ENCODE data around the gene PTTG1IP. TPM values are rescaled to one million over a fixed set of nuclear protein-coding genes. Genes with fewer than 3 reads are reported as not detected.

The PTTG1IP gene
- total and polyA plus RNA-seq, 4 experiments from 2014 or later: 84.8 to 110 (median 95.5) TPM

DNA sequence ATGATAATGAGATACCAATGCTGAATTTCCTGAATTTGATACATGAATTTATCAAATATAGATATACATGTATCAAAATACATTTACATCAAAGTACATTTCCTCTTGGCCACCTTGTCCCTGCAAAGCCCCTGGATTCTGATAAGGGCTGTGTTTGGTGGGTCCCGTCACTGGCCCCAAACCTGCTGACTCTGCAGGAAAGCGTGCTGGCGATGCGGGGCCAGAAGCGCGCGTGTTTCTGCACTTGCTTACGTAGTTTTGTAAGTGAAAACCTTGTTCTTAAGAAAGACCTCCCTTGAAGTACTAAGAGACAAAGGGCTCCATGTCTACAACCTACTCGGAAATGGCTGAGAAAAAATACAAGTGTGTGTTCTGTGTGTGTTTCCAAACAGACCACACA, 36.2 kb upstream of the PTTG1IP start:
- H3K4me3 ChIP-seq (ENCODE audit: low read length in 2 of 2): no peak overlapping the region
- Mint-ChIP-seq H3K4me1 (peaks cover 26 to 70% (median 42%) of the 10 kb centered on the region in 4 donors), H3K4me3 (peak overlapping the region in 1 of 8 donors; percentile 15), H3K27ac (peak overlapping the region in 6 of 7 donors; percentile 6 to 81 (median 69)), H3K9me3 (no peaks in the 10 kb centered on the region), H3K27me3 (no peaks in the 10 kb centered on the region), H3K36me3 (peaks cover 24 to 33% of the 10 kb centered on the region in 2 donors)
- intact Hi-C loops (cut with micrococcal nuclease): loop anchor here (2.0 to 5.0 kb wide), 2 partner anchors 17 to 37 kb away; partner anchors contain the start of gene PTTG1IP
- POLR2A ChIA-PET (ENCODE audit: partially characterized antibody): interaction anchor here (0.9 to 17.5 kb wide), 5 partner anchors 11 to 36 kb away, joined by 4 to 756 read pairs (median 21); partner anchors contain the start of genes ITGB2 and PTTG1IP
- no peak overlapping the region for H3K27ac ChIP-seq (ENCODE audit: low read depth, low read length)
- no peaks in the 10 kb centered on the region for H3K27me3 ChIP-seq (ENCODE audit: insufficient read depth, low read length)
- CTCF ChIA-PET (ENCODE audit: partially characterized antibody): interaction anchor here (2.4 to 9.0 kb wide), 4 partner anchors 10 to 24 kb away, joined by 13 to 93 read pairs (median 56); partner anchors contain the start of gene ITGB2
- no peak for DNase-seq
- no peaks in the 10 kb centered on the region for H3K9me3 ChIP-seq (ENCODE audit: control insufficient read depth in 1 of 2, low read length in 2 of 2)
- H3K4me1 ChIP-seq (ENCODE audit: insufficient read depth, low read length): peaks cover 84% of the 10 kb centered on the region
- peaks cover 51% of the 10 kb centered on the region for H3K36me3 ChIP-seq (ENCODE audit: insufficient read depth, low read length)

DNA sequence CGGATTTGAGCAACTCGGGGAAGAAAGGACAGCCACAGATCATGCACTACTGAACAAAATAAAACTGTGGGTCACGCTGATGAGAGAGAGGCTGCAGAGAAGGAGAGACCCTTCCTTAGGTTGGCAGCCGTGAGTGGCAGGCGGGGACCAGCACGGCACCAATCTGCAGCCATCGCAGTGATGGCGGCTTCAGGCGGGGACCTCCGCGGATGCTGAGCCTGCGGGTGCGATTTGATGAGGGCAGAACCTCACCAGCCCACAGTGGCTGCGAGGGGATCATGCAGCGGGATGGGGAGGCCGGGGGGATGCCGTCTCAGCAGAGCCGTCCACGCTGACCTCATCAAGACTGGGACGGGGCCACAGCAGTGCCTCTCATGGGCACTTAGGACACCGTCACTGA, 35.4 kb upstream of the PTTG1IP start:
- Mint-ChIP-seq H3K27me3 (no peaks in the 10 kb centered on the region), H3K27ac (peak overlapping the region in 5 of 7 donors; percentile 67 to 81 (median 76)), H3K36me3 (peaks cover 32 to 39% of the 10 kb centered on the region in 2 donors), H3K4me1 (peaks cover 27 to 70% (median 42%) of the 10 kb centered on the region in 4 donors), H3K4me3 (peak overlapping the region in 2 of 8 donors; percentile 25 to 40), H3K9me3 (no peaks in the 10 kb centered on the region)
- Histone ChIP-seq H3K9me3 (ENCODE audit: control insufficient read depth in 1 of 2, low read length in 2 of 2) (no peaks in the 10 kb centered on the region), H3K27ac (ENCODE audit: low read depth, low read length) (no peak overlapping the region), H3K4me3 (ENCODE audit: low read length in 2 of 2) (no peak overlapping the region), H3K27me3 (ENCODE audit: insufficient read depth, low read length) (no peaks in the 10 kb centered on the region), H3K36me3 (ENCODE audit: insufficient read depth, low read length) (peaks cover 59% of the 10 kb centered on the region), H3K4me1 (ENCODE audit: insufficient read depth, low read length) (peaks cover 77% of the 10 kb centered on the region)
- CTCF ChIA-PET (ENCODE audit: partially characterized antibody): no interaction called here
- POLR2A ChIA-PET (ENCODE audit: partially characterized antibody): interaction anchor here (1.0 to 17.5 kb wide), 3 partner anchors 12 to 22 kb away, joined by 3 to 756 read pairs (median 5); partner anchors contain the start of gene ITGB2
- no peak for DNase-seq
- intact Hi-C loops (cut with micrococcal nuclease): no loop called here

DNA sequence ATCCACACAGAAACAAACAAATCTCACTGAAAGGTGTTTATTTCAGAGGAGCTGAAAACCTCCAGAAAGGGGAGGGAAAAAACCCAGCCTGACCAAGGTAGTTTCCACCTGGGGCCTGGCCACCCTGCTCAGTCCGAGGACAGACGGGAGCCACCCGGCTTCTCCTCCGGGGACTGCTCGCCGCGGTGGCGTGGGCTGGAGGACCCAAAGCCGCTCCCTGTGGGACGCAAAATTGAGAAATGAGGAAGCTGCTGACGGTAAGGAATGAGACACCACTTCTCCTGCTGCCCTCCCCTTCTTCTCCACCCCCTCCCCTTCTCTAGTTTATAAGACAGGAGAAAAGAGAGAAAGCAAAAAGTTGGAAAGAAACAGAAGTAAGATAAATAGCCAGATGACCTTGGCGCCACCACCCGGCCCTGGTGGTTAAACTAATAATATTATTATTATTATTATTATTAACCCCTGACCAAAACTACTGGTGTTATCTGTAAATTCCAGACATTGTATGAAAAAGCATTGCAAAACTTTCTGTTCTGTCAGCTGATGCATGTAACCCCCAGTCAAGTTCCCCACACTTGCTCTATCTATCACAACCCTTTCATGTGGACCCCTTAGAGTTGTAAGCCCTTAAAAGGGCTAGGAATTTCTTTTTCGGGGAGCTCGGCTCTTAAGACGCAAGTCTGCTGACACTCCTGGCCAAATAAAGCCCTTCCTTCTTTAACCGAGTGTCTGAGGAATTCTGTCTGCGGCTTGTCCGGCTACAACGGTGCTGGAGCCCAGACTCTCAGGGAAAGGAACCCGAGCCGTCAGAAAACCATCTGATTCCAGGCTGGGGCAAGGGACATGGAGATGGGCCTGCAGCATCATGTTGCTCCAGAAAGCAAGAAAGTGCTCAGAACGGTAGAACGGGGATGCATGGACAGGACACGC, 34.7 kb upstream of the PTTG1IP start:
- Mint-ChIP-seq H3K9me3 (no peaks in the 10 kb centered on the region), H3K27me3 (no peaks in the 10 kb centered on the region), H3K36me3 (peaks cover 35 to 42% of the 10 kb centered on the region in 2 donors), H3K4me3 (peak overlapping the region in 1 of 8 donors; percentile 25), H3K4me1 (peaks cover 26 to 66% (median 38%) of the 10 kb centered on the region in 4 donors), H3K27ac (peak overlapping the region in 6 of 7 donors; percentile 17 to 81 (median 74))
- DNase-seq: no peak
- ChIA-PET CTCF (ENCODE audit: partially characterized antibody) (interaction anchor here (0.8 to 1.6 kb wide), 5 partner anchors 16 to 230 kb away, joined by 3 to 8 read pairs (median 4); no protein-coding TSS in a partner anchor), POLR2A (ENCODE audit: partially characterized antibody) (interaction anchor here (1.0 to 17.5 kb wide), 6 partner anchors 9 to 34 kb away, joined by 3 to 756 read pairs (median 6); partner anchors contain the start of gene ITGB2)
- no peak overlapping the region for H3K27ac ChIP-seq (ENCODE audit: low read depth, low read length)
- H3K36me3 ChIP-seq (ENCODE audit: insufficient read depth, low read length): peaks cover 66% of the 10 kb centered on the region
- intact Hi-C loops (cut with micrococcal nuclease): no loop called here
- no peaks in the 10 kb centered on the region for H3K27me3 ChIP-seq (ENCODE audit: insufficient read depth, low read length)
- no peak overlapping the region for H3K4me3 ChIP-seq (ENCODE audit: low read length in 2 of 2)
- no peaks in the 10 kb centered on the region for H3K9me3 ChIP-seq (ENCODE audit: control insufficient read depth in 1 of 2, low read length in 2 of 2)
- H3K4me1 ChIP-seq (ENCODE audit: insufficient read depth, low read length): peaks cover 70% of the 10 kb centered on the region

DNA sequence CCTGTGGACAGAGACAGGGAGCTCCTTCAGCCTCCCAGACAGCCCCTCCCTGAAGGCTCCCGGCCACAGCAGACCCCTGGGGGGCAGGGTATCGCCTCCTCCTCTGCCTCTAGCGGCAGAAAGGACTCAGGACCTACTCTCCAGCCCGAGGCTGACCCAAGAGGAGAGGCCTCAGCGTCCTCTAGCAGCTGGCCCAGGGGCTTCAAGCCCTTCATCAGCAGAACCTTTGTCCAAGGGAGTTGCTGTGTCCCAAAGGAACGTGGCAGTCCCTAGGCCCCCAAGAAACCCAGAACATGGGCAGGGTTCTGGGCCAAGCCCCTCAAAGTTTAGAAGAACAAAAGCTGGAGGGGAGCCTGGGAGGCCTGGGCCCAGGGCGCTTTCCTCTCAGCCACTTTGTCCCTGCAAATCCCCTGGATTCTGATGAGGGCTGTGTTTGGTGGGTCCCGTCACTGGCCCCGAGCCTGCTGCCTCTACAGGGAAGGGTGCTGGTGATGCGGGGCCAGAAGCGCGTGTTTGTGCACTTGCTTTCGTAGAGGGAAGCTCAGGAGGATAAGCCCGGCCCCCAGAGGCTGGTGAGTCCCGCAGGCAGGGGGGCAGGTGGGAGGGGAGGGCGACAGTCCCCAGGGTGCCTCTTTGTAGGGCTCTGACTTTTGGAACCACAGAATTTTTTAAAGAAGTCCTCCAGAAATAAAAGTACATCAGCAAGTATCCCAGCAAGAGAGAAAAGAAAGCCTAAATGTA, 33.9 kb upstream of the PTTG1IP start:
- no peak overlapping the region for H3K4me3 ChIP-seq (ENCODE audit: low read length in 2 of 2)
- H3K4me1 ChIP-seq (ENCODE audit: insufficient read depth, low read length): peaks cover 62% of the 10 kb centered on the region
- intact Hi-C loops (cut with micrococcal nuclease): no loop called here

DNA sequence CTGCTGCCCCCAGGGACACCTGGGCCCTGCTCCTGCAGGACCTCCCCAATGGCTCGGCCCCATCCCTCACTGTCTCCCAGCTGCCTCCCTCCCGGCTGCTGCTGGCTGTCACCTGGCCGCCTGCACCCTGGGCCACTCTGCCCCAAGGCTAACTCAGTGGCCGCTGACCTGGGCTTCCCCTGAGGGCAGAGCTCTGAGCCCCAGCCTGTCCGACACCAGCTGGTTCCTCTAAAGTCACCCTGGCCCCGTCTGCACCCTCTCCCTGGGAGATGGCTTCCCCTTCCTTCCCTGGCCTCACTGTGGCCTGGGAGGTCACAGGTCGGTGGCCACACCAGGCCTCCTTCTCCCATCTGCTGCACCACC, 32.2 kb upstream of the PTTG1IP start:
- H3K9me3 ChIP-seq (ENCODE audit: control insufficient read depth in 1 of 2, low read length in 2 of 2): no peaks in the 10 kb centered on the region
- peaks cover 16 to 53% (median 29%) of the 10 kb centered on the region in 4 donors for H3K4me1 Mint-ChIP-seq
- no peak overlapping the region for H3K4me3 ChIP-seq (ENCODE audit: low read length in 2 of 2)
- H3K27me3 ChIP-seq (ENCODE audit: insufficient read depth, low read length): no peaks in the 10 kb centered on the region
- peaks cover 91% of the 10 kb centered on the region for H3K36me3 ChIP-seq (ENCODE audit: insufficient read depth, low read length)
- no peak overlapping the region for H3K27ac ChIP-seq (ENCODE audit: low read depth, low read length)
- H3K27ac Mint-ChIP-seq: peak overlapping the region in 1 of 7 donors; percentile 47
- peaks cover 50 to 57% of the 10 kb centered on the region in 2 donors for H3K36me3 Mint-ChIP-seq
- no peaks in the 10 kb centered on the region for H3K9me3 Mint-ChIP-seq
- no peak overlapping the region for H3K4me3 Mint-ChIP-seq
- ChIA-PET CTCF (ENCODE audit: partially characterized antibody) (interaction anchor here (0.6 to 0.8 kb wide), 2 partner anchors 14 to 24 kb away, joined by 3 to 4 read pairs; no protein-coding TSS in a partner anchor), POLR2A (ENCODE audit: partially characterized antibody) (interaction anchor here (1.2 to 17.5 kb wide), 3 partner anchors 9 to 25 kb away, joined by 3 to 756 read pairs (median 9); no protein-coding TSS in a partner anchor)
- H3K4me1 ChIP-seq (ENCODE audit: insufficient read depth, low read length): peaks cover 45% of the 10 kb centered on the region
- no peaks in the 10 kb centered on the region for H3K27me3 Mint-ChIP-seq
- intact Hi-C loops (cut with micrococcal nuclease): no loop called here
- no peak for DNase-seq

More for the DNA sequence above, 33.9 kb upstream of the PTTG1IP start:
- DNase-seq: no peak
- H3K4me3 Mint-ChIP-seq: no peak overlapping the region
- ChIA-PET CTCF (ENCODE audit: partially characterized antibody) (interaction anchor here (1.0 to 1.6 kb wide), 4 partner anchors 19 to 231 kb away, joined by 3 to 8 read pairs (median 4); no protein-coding TSS in a partner anchor), POLR2A (ENCODE audit: partially characterized antibody) (interaction anchor here (1.0 to 17.5 kb wide), 8 partner anchors 9 to 106 kb away, joined by 3 to 756 read pairs (median 6); partner anchors contain the start of gene UBE2G2)
- H3K9me3 ChIP-seq (ENCODE audit: control insufficient read depth in 1 of 2, low read length in 2 of 2): no peaks in the 10 kb centered on the region
- H3K9me3 Mint-ChIP-seq: no peaks in the 10 kb centered on the region
- H3K27me3 Mint-ChIP-seq: no peaks in the 10 kb centered on the region
- peaks cover 43 to 49% of the 10 kb centered on the region in 2 donors for H3K36me3 Mint-ChIP-seq
- H3K27me3 ChIP-seq (ENCODE audit: insufficient read depth, low read length): no peaks in the 10 kb centered on the region
- peaks cover 74% of the 10 kb centered on the region for H3K36me3 ChIP-seq (ENCODE audit: insufficient read depth, low read length)
- peak overlapping the region; percentile 25 for H3K27ac ChIP-seq (ENCODE audit: low read depth, low read length)
- peak overlapping the region in 3 of 7 donors; percentile 24 to 36 (median 25) for H3K27ac Mint-ChIP-seq
- H3K4me1 Mint-ChIP-seq: peaks cover 25 to 61% (median 38%) of the 10 kb centered on the region in 4 donors

DNA sequence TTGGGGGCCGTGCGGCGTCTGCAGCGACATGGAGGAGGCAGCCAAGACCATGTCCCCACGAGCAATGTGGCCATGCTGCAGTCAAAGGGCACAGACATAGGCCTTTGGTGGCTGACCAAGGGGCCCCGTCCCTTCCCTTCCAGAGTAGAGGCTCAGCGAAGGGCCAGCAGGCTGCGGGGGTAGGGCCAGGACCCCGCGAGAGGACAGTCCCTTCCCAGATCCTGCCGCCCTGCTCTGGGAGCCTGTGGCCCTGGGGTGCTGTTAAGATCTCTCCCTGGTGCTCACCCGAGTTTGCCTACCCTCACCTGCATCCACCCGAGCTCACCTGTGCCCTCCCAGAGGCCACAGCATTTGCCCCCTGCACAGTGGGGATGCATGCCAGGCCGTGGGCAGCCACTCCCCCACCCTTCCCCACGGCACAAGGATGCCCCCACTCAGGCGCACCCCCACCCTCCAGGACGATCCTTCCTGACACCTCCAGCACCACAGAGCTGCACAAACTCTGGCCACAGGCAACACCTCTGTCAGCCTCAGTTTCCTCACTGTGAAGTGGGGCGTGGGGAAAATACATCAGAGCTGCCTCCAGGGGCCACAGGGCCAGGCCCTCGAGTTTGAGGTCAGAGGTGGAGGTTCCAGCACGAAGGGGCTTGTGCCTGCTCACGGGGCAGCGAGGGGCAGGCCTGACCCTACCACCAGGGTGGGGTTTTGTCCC, 31.7 kb upstream of the PTTG1IP start:
- H3K9me3 Mint-ChIP-seq: no peaks in the 10 kb centered on the region
- Histone ChIP-seq H3K4me3 (ENCODE audit: low read length in 2 of 2) (no peak overlapping the region), H3K9me3 (ENCODE audit: control insufficient read depth in 1 of 2, low read length in 2 of 2) (no peaks in the 10 kb centered on the region), H3K27ac (ENCODE audit: low read depth, low read length) (no peak overlapping the region), H3K36me3 (ENCODE audit: insufficient read depth, low read length) (peaks cover 95% of the 10 kb centered on the region), H3K4me1 (ENCODE audit: insufficient read depth, low read length) (peaks cover 40% of the 10 kb centered on the region), H3K27me3 (ENCODE audit: insufficient read depth, low read length) (no peaks in the 10 kb centered on the region)
- H3K4me3 Mint-ChIP-seq: no peak overlapping the region
- peak overlapping the region in 3 of 7 donors; percentile 29 to 70 (median 39) for H3K27ac Mint-ChIP-seq
- intact Hi-C loops (cut with micrococcal nuclease): no loop called here
- H3K27me3 Mint-ChIP-seq: no peaks in the 10 kb centered on the region
- H3K36me3 Mint-ChIP-seq: peaks cover 50 to 62% of the 10 kb centered on the region in 2 donors
- POLR2A ChIA-PET (ENCODE audit: partially characterized antibody): interaction anchor here (1.2 to 17.5 kb wide), 3 partner anchors 8 to 25 kb away, joined by 3 to 756 read pairs (median 9); no protein-coding TSS in a partner anchor
- H3K4me1 Mint-ChIP-seq: peaks cover 16 to 48% (median 28%) of the 10 kb centered on the region in 4 donors
- CTCF ChIA-PET (ENCODE audit: partially characterized antibody): interaction anchor here (0.6 to 0.8 kb wide), 2 partner anchors 13 to 24 kb away, joined by 3 to 4 read pairs; no protein-coding TSS in a partner anchor
- no peak for DNase-seq
